H1 (cell line): ENCODE measurements around the gene EXD2.

Experiments used
- ATF3 ChIP-seq: IDR thresholded peaks from 2 replicates; pipeline ENCODE4 v1.6.1; 2011; ENCODE audit warnings: low read depth, mild to moderate bottlenecking, low read length; ENCODE audit not compliant: insufficient read depth
- BCL11A ChIP-seq, 2 experiments: IDR thresholded peaks; one replicate each; pipeline ENCODE4 v1.6.1; 2011; ENCODE audit warnings: low read depth in 2 of 2, low read length in 2 of 2, mild to moderate bottlenecking in 2 of 2
- BRCA1 ChIP-seq: IDR thresholded peaks from 2 replicates; pipeline ENCODE4 v1.6.1; 2012; ENCODE audit warnings: low read depth, low read length, improper control_type of control experiment
- CTBP2 ChIP-seq: IDR thresholded peaks from 2 replicates; pipeline ENCODE4 v1.7.0; 2011; ENCODE audit warnings: borderline replicate concordance, mild to moderate bottlenecking, moderate library complexity, mixed read lengths, low read length; ENCODE audit not compliant: insufficient read depth, insufficient read length
- EZH2 ChIP-seq: fragments of 200-600 bp; sonication (generic); IDR thresholded peaks from 2 replicates; pipeline ENCODE4 v1.7.1; 2012; ENCODE audit warnings: low read depth, mild to moderate bottlenecking, moderate library complexity, low read length, inconsistent platforms; ENCODE audit not compliant: severe bottlenecking
- POLR2A ChIP-seq, 2 experiments: IDR thresholded peaks; 1 replicate in 1 of 2; 2 replicates in 1 of 2; pipeline ENCODE4 v1.6.1; 2011; ENCODE audit warnings: low read depth in 2 of 2, low read length in 2 of 2, mild to moderate bottlenecking in 2 of 2; ENCODE audit errors: control extremely low read depth in 1 of 2
- POLR2AphosphoS5 ChIP-seq: IDR thresholded peaks from 2 replicates; pipeline ENCODE4 v1.6.1; 2011; ENCODE audit warnings: low read depth, low read length
- SUZ12 ChIP-seq: fragments of 200-600 bp; sonication (generic); IDR thresholded peaks from 2 replicates; pipeline ENCODE4 v1.6.1; 2012; ENCODE audit warnings: mild to moderate bottlenecking, inconsistent platforms, low read length, moderate library complexity, mixed read lengths
- TAF1 ChIP-seq: IDR thresholded peaks from 2 replicates; pipeline ENCODE4 v1.6.1; 2011; ENCODE audit warnings: mild to moderate bottlenecking, low read depth, low read length
- TF ChIP-seq, protein P1 (sequence below), 3 experiments: IDR thresholded peaks; 1 replicate in 2 of 3; 2 replicates in 1 of 3; pipeline versions ENCODE4 v1.5.1 to v1.6.1; 2011; ENCODE audit warnings: low read length in 3 of 3, mild to moderate bottlenecking in 3 of 3, inconsistent platforms in 2 of 3, low read depth in 1 of 3, moderate library complexity in 1 of 3; ENCODE audit not compliant: insufficient read depth in 1 of 3; ENCODE audit errors: control extremely low read depth in 1 of 3

- TF ChIP-seq SUZ12 (no peak), TAF1 (no peak), BCL11A (IDR thresholded peaks at IDR 0.05; ENCODE audit: low read depth in 2 of 2, low read length in 2 of 2) (no peak), CTBP2 (no peak), POLR2A (IDR thresholded peaks at IDR 0.05; ENCODE audit: control extremely low read depth in 1 of 2, low read depth in 2 of 2, low read length in 2 of 2) (no peak), BRCA1 (no peak), POLR2AphosphoS5 (no peak), ATF3 (no peak), EZH2 (no peak)
- TF ChIP-seq, protein P1, sequence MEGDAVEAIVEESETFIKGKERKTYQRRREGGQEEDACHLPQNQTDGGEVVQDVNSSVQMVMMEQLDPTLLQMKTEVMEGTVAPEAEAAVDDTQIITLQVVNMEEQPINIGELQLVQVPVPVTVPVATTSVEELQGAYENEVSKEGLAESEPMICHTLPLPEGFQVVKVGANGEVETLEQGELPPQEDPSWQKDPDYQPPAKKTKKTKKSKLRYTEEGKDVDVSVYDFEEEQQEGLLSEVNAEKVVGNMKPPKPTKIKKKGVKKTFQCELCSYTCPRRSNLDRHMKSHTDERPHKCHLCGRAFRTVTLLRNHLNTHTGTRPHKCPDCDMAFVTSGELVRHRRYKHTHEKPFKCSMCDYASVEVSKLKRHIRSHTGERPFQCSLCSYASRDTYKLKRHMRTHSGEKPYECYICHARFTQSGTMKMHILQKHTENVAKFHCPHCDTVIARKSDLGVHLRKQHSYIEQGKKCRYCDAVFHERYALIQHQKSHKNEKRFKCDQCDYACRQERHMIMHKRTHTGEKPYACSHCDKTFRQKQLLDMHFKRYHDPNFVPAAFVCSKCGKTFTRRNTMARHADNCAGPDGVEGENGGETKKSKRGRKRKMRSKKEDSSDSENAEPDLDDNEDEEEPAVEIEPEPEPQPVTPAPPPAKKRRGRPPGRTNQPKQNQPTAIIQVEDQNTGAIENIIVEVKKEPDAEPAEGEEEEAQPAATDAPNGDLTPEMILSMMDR (IDR thresholded peaks at IDR 0.05; ENCODE audit: control extremely low read depth in 1 of 3, insufficient read depth in 1 of 3, low read depth in 1 of 3, low read length in 3 of 3): no peak
Measured at GRCh38 chr14:69291396-69291795, 100.1 kb downstream of the EXD2 start.
